HG02610 (cell line): ENCODE measurements around the gene PLCL2.
"Not testable (repeated sequence)": the region's sequence is repeated elsewhere in the genome, so short reads cannot be mapped to it uniquely, and the experiment has no call there.

Experiments used
- ATAC-seq: cut with Tn5 transposase; IDR thresholded peaks from one replicate; pipeline ENCODE4 v1.9.1; 2021; ENCODE audit warnings: mild to moderate bottlenecking, moderate library complexity; ENCODE audit not compliant: unreplicated experiment

The PLCL2 gene

DNA sequence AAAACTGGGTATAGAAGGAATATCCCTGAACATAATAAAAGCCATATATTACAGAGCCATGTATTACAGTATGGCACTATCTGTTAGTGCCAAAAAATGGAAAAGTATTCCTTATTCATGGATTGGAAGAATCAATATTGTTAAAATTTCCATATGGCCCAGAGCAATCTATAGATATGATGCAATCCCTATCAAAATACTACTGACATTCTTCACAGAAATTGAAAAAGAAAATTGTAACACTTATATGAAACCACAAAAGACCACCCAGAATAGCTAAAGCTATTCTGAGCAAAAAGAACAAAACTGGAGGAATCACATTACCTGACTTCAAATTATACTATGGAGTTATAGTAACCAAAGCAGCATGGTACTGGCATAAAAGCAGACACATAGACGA is 218.8 kb downstream of the PLCL2 start:
- no peak for ATAC-seq

DNA sequence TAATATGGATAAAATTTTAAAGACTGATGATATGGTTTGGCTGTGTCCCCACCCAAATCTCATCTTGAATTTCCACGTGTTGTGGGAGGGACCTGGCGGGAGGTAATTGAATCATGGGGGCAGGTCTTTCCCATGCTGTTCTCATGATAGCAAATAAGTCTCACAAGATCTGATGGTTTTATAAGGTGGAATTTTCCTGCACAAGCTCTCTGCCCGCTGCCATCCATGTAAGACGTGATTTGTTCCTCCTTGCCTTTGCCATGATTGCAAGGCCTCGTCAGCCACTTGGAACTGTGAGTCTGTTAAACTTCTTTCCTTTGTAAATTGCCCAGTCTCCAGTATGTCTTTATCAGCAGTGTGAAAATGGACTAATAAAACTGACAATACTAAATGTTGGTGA is 222.0 kb downstream of the PLCL2 start:
- not testable (repeated sequence) for ATAC-seq

DNA sequence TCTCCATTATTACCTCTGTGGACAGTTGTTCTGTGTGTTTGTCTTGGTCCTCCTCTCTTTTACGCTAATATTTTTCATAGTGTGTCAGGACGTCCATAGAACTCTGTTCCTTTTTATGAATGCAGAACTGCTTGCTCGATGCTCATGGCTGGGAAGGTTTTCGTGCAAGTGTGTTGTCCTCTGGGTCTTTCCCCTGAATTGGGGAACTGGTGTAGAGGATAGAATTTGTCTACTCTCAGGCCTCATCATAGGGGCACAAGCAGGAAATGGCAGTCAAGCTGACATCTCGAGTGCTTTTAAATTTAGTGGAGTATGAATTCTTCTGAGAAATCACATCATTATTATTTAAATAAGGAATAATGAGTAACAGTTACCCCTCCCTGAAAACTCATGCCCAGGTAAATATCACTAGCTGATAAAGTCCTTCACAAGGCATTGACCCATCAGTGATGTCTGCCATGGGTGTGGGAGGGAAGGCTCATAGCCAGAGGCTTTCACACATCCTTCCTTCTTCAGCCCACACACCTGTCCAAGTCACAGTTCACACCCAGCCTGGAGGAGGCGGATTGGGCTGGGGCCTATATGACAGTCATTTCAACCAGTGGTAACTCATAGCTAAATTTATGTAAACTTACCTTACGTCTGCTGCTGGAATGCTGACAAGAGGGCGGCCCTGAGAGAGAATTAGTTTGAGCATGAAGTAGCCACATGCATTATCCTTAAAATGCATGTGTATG is 226.1 kb downstream of the PLCL2 start:
- peak; percentile 80 for ATAC-seq

- no peak for ATAC-seq
Measured at GRCh38 chr3:17111586-17111985, 226.8 kb downstream of the PLCL2 start.

DNA sequence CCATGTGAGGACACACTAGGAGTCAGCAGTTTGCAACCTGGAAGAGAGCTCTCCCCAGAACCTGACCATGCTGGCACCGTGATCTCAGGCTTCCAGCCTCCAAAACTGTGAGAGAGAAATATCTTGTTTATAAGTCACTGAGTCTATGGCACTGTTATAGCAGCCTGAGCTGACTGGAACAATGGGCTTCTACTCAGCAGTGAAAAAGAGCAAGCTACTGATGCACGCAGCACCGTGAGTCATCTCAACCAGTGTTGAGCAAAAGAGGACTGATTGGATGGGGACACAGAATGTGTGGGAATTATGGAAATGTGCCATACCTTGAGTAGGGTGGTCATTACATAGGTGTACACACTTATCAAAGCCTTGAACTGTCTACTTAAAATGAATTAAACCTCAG is 230.4 kb downstream of the PLCL2 start:
- ATAC-seq: no peak

DNA sequence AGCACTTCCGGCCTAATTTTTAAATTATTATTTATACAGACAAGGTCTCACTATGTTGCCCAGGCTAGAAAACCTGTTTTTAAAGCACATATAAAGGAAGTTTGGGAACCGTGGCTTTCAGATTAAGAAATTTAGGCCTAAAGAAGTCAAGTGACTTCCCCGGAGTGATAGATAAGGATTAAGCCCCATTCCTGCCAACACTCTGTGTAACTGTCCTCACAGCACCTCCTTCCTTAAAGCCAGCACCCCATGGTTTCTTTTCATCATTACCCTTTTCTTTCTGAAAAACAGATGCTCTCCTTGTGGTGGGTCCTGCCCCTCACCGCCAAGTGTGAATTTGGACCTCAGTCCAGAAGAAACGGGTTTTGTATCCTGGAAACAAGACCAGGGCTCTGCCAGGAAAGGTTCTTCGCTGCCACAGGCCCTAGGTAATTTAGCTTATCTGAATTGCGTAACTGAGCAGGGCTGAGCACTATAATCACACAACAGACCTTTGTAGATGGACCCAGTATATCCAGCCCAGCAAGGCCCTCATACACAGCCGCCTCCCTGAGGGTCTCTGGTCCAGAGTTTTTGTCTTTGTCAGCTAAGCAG is 231.3 kb downstream of the PLCL2 start:
- ATAC-seq: no peak

DNA sequence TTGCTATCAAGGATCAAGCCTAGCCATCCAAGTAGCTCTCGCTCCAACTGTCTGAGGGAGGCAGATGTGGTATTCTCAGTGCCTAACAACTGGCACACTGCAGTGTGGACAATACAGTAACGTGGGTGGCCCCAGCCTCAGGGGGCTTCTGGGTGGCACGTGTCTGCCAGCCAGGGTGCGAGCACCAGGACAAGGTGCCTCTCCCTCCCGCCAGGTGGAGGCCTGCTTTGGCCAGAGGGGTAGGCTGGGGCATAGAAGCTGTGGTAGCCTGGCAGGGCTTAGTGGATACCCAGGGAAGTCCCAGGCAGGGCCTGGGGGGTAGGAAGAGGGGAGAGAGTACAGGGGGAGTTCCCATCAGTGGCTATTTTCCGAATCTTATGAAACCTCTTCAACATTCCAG is 234.0 kb downstream of the PLCL2 start:
- no peak for ATAC-seq

GRCh38 chr3:17119201-17120072 is 234.7 kb downstream of the PLCL2 start:
- no peak for ATAC-seq

GRCh38 chr3:17120115-17120514 is 235.4 kb downstream of the PLCL2 start:
- ATAC-seq: no peak

GRCh38 chr3:17121336-17121735 is 236.6 kb downstream of the PLCL2 start:
- no peak for ATAC-seq

DNA sequence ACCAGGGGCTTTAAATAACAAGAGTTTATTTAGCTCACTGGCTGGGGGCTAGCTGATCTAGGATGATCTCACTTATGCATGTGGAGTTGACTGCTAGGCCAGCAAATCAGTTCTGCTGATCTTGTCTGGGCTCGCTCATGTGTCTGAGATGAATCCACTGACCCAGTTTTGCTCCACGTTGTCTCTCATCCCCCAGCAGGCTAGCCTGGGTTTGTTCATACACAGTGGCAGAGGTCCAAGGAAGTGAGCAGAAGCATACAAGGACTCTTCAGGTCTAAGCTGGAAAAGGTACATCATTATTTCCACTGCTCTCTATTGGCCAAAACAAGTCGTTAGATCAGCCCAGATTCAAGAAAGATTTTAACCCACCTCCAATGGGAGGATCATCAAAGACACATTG is 238.0 kb downstream of the PLCL2 start:
- no peak for ATAC-seq

GRCh38 chr3:17125738-17126442 is 241.1 kb downstream of the PLCL2 start:
- ATAC-seq: no peak

- not testable (repeated sequence) for ATAC-seq
Measured at GRCh38 chr3:17128671-17129070, 243.9 kb downstream of the PLCL2 start.

DNA sequence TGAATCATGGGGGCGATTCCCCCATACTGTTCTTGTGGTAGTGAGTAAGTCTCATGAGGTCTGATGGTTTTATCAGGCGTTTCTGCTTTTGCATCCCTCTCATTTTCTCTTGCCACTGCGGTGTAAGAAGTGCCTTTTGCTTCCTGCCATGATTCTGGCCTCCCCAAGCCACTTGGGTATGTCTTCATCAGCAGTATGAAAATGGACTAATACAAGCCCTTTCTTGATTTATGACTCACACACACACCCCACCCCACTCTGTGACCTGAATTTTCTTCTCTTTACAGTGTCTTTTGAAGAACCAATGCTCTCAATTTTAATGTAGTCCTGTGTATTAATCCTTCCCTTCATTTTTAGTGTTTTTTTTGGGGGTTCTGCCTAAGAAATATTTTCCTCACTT is 244.8 kb downstream of the PLCL2 start:
- ATAC-seq: no peak

DNA sequence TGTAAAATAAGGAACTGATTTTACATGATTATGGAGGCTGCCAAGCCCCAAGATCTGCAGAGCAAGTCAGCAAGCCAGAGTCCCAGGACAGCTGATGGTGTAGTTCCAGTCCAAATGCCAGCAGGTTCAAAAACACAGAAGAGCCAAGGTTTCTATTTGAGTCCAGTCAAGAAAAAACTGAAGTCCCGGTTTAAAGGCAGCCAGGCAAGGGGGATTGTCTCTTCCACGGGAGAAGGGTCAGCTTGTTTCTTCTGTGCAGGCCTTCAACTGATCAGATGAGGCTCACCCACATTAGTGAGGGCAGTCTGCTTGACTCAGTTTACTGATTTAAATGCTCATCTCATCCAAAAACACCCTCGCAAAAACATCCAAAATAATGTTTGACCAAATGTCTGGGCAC is 246.2 kb downstream of the PLCL2 start:
- ATAC-seq: no peak

GRCh38 chr3:17132286-17133115 is 247.7 kb downstream of the PLCL2 start:
- no peak for ATAC-seq

DNA sequence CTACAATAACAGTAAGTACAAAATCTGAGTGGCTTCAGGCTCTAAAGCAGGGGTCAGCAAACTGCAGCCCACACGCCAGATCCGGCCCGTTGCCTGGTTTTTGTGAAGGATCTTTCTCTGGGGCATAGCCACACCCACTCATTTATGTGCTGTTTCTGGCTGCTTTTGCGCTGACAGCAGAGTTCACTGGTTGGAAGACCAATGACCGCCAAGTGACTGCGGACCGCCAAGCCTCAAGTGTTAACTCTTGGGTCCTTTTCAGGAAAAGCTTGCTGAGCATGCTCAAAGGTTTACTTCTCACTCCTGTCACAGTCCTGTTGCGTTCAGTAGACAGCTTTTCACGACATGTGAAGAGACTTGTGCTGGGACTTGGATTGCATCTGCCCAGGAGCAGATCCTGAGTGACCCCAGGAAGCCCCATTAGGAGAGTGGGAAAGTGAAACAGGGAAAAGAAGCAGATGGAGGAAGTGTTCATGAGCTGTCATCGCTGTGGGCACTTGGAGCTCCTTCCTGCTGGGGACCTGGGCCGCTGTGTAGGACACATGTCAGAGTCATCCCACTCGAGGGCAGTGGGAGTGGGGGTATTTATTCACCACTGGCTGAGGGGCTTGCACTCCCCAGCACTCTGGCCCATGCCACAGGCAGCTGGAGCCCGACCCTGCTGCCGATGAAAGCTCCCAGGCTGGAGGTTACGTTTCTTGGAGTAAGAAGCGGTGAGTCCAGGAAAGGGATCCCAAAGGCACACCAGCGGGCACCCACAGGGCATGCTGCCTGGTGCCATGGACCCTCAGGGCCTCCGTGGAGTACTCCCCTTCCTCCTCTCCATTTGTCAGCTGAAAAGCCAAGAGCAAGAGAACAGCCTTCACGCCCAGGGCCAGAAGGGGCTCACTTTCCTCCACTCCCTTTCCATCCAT is 249.1 kb downstream of the PLCL2 start:
- no peak for ATAC-seq

- ATAC-seq: no peak
Measured at GRCh38 chr3:17135696-17136095, 250.9 kb downstream of the PLCL2 start.

- ATAC-seq: peak; percentile 43
Measured at GRCh38 chr3:17136136-17136721, 251.5 kb downstream of the PLCL2 start.
